T-helper 2 cell treated with Interferon-gamma antibody and Interleukin-4, amounts not matched to agents 5 μg/mL and 100 μg/mL, for 36 hours (primary cell): ENCODE measurements around the gene KRT38.
"Not testable (repeated sequence)": the region's sequence is repeated elsewhere in the genome, so short reads cannot be mapped to it uniquely, and the experiment has no call there.

Source experiments
- DNase-seq: peaks from one replicate; pipeline ENCODE4 v3.0.0; 2021; ENCODE audit warnings: low spot score
- H3K27ac Mint-ChIP-seq: one replicate; pipeline ENCODE4 v1.8.0; 2021; ENCODE audit warnings: mild to moderate bottlenecking, mixed read lengths
- H3K27me3 Mint-ChIP-seq: one replicate; pipeline ENCODE4 v1.8.0; 2021; ENCODE audit warnings: low read depth, mixed read lengths
- H3K36me3 Mint-ChIP-seq: one replicate; pipeline ENCODE4 v1.8.0; 2021; ENCODE audit warnings: low read depth, mixed read lengths
- H3K4me1 Mint-ChIP-seq: one replicate; pipeline ENCODE4 v1.8.0; 2021; ENCODE audit warnings: low read depth, mixed read lengths
- H3K4me3 Mint-ChIP-seq: one replicate; pipeline ENCODE4 v1.8.0; 2022; ENCODE audit warnings: mild to moderate bottlenecking, moderate library complexity, mixed read lengths
- H3K9me3 Mint-ChIP-seq: one replicate; pipeline ENCODE4 v1.8.0; 2021; ENCODE audit warnings: mixed read lengths

KRT38 gene

DNA sequence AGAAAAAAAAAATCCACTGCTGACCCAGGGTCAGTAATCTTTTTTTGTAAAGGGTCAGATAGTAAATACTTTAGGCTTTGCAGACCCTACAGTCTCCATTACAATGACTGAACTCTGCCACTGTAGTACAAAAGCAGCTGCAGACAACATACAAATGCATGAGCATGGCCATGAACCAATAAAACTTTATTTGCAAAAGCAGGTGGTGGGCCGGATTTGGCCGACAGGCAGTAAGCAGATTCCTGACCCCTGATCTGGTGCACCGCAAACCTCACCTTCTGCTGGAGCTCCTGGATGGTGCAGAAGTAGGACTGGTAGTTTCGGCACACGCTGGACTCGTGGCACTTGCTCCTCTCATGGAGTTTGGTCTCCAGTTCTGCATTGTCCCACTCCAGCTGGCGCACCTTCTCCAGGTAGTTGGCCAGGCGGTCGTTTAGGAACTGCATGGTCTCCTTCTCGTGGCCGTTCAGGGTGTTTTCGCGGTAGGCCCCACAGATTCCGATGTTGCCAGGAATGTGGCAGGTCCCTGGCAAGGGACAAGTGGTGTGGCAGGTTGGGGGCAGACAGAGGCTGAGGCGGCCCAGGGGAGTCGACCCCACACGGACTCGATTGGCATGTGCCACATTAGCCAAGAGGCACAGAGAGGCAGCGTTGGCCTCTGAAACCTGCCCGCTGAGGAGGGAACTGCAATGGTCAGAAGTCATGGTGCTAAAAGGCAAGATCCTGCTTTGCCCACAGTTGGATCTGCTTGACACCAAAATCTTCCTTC, 29.5 kb downstream of the KRT38 start:
- Mint-ChIP-seq H3K9me3 (no peaks in the 10 kb centered on the region), H3K27me3 (peaks cover 5% of the 10 kb centered on the region), H3K36me3 (no peaks in the 10 kb centered on the region), H3K4me1 (peaks cover 3% of the 10 kb centered on the region), H3K4me3 (no peak overlapping the region), H3K27ac (no peak overlapping the region)
- no peak for DNase-seq

DNA sequence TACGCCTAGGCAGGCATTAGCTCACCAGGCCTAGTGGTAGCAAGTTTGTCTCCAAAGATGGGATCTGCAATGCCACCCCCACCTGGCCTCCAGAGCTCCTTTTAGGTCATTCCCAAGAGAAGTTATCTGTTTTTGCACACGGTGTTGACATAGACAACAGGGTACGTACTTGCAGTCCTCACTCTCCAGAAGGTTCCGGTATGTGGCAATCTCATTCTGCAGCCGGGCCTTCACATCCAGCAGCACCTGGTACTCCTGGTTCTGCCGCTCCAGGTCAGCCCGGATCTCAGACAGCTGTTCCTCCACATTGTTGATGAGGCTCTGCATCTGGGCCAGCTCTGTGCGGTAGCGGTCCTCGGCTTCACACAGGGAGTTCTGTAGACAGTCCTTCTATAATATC, 33.6 kb downstream of the KRT38 start:
- Mint-ChIP-seq H3K27me3 (no peaks in the 10 kb centered on the region), H3K27ac (no peak overlapping the region), H3K4me3 (no peak overlapping the region), H3K4me1 (peaks cover 20% of the 10 kb centered on the region), H3K9me3 (no peaks in the 10 kb centered on the region), H3K36me3 (no peaks in the 10 kb centered on the region)
- DNase-seq = no peak

DNA sequence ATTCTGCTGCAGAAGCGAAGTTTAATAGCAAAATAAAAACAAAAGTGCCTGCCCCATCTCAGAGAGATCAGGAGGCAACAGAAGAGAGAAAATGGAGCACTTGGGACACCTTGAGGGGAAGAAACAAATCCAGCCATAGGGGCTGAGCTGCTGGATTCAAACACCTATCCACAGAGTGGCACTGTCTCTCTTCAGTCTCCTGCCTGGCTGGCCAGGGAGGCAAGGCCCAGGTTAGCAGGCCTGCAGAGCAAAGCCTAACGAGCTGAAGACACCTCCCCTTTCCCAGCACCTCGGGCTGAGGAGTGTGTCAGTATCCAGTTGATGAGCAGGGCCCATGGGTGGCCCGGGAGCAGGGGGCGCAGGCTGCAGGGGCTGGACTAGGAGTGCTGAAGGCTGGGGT, 34.6 kb downstream of the KRT38 start:
- Mint-ChIP-seq H3K4me3 (no peak overlapping the region), H3K36me3 (no peaks in the 10 kb centered on the region), H3K9me3 (no peaks in the 10 kb centered on the region), H3K27me3 (no peaks in the 10 kb centered on the region), H3K27ac (no peak overlapping the region), H3K4me1 (peaks cover 20% of the 10 kb centered on the region)
- no peak for DNase-seq

DNA sequence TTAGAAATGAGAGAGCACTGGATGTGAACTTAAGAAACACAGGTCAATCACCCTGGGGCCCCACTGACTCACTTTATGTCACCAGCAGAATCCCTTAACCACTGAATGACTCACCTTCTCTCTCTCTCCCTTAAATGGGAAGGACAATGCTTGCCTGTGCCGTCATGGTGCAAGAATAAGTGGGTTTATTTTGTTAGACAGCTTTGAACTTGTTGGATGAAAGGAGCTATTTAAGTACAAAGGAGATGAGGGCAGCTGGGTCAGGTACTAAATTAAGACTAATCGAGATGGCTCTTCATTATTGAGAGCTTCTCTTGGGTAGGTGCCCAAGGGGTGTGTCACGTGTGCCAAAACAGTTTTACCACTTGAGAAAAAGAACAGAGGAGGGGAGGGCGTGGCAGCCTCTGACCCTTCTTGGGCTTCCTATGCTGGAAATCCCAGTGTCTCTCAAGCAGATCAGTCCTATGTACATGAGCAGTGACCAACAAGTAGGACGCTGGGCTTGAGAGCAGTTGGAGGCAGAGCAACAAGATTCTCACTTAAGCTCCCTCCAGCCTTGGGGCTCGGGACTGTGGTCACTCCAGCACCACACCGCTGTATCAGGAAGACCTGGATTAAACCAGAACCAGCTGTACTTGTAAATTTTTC, 36.6 kb downstream of the KRT38 start:
- Mint-ChIP-seq H3K27me3 (peaks cover 4% of the 10 kb centered on the region), H3K4me1 (peaks cover 20% of the 10 kb centered on the region), H3K36me3 (no peaks in the 10 kb centered on the region), H3K9me3 (no peaks in the 10 kb centered on the region), H3K4me3 (peak overlapping the region; percentile 17), H3K27ac (peak overlapping the region; percentile 22)
- DNase-seq = peak; percentile 66

DNA sequence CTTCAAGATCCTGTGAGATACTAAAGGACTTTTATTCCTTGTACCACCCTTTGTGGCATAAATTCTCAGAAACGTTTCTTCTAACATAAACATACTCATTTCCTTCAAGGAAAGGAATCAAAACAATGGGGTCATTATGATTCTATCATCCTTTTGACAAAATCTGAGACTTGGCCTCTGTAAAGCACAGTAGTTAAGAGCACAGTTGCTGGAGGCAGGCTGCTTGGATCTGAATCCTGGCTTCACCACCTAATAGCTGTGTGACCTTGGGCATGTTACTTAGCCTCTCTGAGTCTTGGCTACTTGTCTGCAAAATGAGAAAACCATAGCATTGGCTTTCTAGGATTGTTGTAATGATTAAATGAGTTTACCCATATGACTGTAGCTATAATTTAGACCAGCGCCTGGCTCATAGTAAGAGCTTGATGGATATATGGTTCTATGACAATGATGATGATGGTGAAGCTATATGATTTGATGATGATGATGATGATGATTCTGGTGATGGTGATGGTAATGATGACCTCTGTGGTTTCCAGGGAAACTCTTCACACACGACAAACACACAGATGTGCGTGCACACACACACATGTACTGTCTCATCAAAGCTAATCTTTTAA, 37.3 kb downstream of the KRT38 start:
- Mint-ChIP-seq H3K9me3 (no peaks in the 10 kb centered on the region), H3K4me1 (peaks cover 17% of the 10 kb centered on the region), H3K27ac (peak overlapping the region; percentile 22), H3K36me3 (no peaks in the 10 kb centered on the region), H3K27me3 (peaks cover 4% of the 10 kb centered on the region), H3K4me3 (peak overlapping the region; percentile 14)
- no peak for DNase-seq

DNA sequence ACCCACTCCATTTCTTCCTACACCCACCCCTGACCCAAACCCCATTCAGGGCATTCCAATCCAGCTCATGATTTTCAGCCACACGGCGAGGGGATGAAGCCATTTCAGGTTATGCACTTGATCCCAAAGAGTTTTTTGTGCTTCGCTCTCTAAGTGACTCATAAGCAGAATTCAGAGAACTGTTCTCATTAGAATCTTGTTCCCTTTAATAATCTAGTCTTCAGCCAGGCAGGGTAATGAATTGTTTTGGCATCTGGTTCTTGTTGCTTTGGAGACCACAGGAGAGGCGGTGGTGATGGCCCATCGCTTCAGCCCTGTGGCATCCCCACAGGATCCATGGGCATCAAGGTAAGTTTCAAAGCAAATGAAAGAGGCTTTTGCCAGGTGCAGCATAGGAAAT, 38.6 kb downstream of the KRT38 start:
- Mint-ChIP-seq H3K36me3 (no peaks in the 10 kb centered on the region), H3K4me1 (peaks cover 17% of the 10 kb centered on the region), H3K4me3 (no peak overlapping the region), H3K27me3 (peaks cover 4% of the 10 kb centered on the region), H3K9me3 (no peaks in the 10 kb centered on the region), H3K27ac (peak overlapping the region; percentile 1)
- no peak for DNase-seq

DNA sequence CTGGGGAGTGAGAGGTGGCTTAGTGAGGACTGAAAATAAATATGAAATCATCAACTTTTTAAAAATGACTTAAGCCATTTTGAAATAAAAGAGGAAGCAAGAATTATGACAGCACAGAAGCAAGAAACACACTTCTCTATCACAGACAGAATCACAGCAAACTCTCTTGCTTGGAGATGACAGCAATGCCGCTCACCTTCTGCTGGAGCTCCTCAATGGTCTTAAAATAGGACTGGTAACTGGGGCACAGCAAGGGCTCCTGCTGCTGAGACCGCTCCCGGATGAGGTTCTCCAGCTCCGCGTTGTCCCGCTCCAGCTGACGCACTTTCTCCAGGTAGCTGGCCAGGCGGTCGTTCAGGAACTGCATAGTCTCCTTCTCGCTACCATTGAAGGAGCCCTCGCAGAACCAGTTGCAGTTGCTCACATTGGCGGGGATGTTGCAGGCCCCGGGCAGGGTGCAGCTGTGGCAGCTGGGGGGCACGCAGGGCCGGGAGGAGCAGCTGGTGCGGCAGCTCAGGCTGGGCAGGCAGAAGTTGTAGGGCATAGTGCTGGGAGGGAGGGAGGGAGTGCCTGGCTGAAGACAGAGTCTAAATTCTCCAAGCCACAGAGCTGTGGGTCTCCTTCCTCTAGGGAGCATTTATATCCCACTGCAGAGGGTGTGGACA, 43.7 kb downstream of the KRT38 start, which contains the start of gene KRT31:
Gene KRT31, minus strand, starts transcription at position 613 of the 665 bp plus-strand sequence. Its CDS starts 69 bp downstream, at position 544.
- Mint-ChIP-seq H3K9me3 (no peaks in the 10 kb centered on the region), H3K27ac (no peak within 1 kb of the TSS), H3K36me3 (no peaks in the 10 kb centered on the region), H3K4me3 (no peak within 1 kb of the TSS), H3K4me1 (no peaks in the 10 kb centered on the region), H3K27me3 (peaks cover 4% of the 10 kb centered on the region)
- no peak for DNase-seq

DNA sequence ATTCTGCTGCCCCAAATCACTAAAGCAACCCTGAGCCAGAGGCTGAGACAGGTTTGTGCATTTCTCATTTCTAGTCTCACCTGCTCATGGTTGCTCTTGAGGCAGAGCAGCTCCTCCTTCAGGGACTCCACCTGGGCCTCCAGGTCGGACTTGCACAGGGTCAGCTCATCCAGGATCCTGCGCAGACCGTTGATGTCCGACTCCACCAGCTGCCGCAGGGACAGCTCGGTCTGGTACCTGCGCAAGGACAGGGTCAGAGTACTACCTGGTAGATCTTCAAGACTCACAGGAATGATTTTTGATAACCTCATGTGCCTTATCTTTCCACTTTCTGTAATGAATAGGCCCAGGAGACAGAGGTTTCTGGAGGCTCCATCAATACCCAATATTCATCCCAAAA, 44.4 kb downstream of the KRT38 start:
- Mint-ChIP-seq H3K4me1 (no peaks in the 10 kb centered on the region), H3K9me3 (no peaks in the 10 kb centered on the region), H3K4me3 (no peak overlapping the region), H3K36me3 (no peaks in the 10 kb centered on the region), H3K27me3 (peaks cover 4% of the 10 kb centered on the region), H3K27ac (no peak overlapping the region)
- DNase-seq = no peak

DNA sequence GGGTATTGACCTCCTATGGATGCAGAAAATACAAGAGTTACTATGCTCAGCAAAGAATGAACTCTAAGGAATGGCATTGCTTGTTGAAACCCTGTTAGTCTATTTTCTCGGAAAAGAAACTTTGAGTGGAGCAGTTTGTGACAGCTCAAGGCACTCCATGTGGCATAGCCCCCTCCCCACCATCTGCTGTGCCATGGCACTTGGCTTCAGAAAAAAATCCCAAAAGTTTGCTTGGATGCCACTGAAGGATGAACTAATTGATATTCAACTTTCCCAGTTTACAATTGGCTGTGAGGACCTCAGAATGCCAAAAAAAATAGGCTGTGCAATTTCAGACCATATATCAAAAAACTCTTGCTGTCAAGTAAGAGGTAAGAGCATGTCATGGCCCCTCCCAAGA, 45.2 kb downstream of the KRT38 start:
- Mint-ChIP-seq H3K4me1 (no peaks in the 10 kb centered on the region), H3K27me3 (no peaks in the 10 kb centered on the region), H3K4me3 (no peak overlapping the region), H3K9me3 (no peaks in the 10 kb centered on the region), H3K36me3 (no peaks in the 10 kb centered on the region), H3K27ac (no peak overlapping the region)
- DNase-seq = no peak

DNA sequence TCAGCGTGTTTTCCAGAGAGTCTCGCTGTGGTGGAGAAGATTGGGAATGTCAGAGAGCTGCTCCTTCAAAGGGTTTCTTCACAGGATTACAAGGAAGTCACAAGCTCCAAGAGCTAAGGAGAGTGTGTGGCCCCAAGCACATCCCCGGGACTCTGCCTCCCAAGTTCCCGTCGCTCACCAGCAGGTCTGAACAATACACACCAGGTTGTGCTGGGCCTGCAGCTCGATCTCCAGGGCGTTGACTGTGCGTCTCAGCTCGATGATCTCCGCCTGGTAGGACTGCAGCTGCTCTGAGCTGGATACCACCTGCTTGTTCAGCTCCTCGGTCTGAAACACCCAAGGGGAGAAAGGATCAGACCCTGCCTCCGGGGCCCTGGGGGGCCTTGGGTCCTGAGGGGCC, 45.7 kb downstream of the KRT38 start:
- H3K36me3 Mint-ChIP-seq, H3K27ac Mint-ChIP-seq, H3K4me1 Mint-ChIP-seq, H3K4me3 Mint-ChIP-seq, H3K9me3 Mint-ChIP-seq, H3K27me3 Mint-ChIP-seq, DNase-seq: not testable (repeated sequence)

DNA sequence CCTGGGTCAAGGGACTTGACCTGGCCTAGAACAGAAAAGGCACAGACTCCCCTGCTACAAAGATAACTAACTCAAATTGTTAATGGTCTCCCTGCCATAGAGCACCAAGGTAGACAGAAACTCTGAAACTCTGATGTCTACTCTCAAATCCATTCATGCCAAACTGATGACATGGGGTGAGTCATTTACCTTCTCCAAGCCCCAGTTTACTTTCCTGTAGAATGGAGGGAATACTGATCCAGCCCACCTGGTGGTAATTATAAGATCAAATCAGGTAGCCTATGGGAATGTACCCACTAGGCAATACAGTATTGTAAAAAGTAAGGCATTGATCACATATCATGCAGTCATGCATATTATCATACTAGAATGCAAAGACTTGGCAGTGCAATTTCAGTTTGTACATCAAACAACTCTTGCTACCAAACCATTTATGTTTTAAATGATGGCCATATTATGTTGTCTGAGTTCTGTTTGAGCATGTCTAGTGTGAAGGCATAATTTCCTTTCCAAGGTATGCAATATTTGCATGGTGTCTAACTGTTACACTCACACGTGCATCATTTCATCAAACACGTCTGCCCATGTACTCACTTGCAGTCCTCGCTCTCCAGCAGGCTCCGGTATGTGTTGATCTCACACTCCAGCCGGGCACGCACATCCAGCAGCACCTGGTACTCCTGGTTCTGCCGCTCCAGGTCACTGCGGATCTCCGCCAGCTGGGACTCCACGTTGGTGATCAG, 46.4 kb downstream of the KRT38 start:
- Mint-ChIP-seq H3K4me1 (no peaks in the 10 kb centered on the region), H3K27ac (no peak overlapping the region), H3K4me3 (no peak overlapping the region), H3K27me3 (no peaks in the 10 kb centered on the region), H3K36me3 (no peaks in the 10 kb centered on the region), H3K9me3 (no peaks in the 10 kb centered on the region)
- no peak for DNase-seq

DNA sequence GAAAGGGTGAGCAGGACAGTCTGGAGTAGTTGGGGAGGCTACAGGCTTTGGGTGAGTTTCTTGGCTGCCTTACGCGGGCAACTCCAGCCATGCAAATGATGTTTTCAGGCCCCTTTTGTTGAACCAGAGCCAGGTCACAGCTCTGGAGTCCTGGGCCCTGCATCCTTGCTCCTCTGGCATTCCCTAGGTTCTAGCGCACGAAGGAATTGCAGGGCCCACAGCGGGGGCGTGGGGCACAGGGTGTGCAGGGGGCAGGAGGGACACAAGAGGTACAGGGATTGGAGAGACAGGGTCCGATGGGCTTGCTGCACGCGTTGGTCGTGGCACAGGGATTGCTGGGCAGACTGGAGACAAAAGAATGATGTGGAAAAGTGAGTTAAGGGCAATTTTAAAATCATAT, 47.0 kb downstream of the KRT38 start:
- no peak overlapping the region for H3K4me3 Mint-ChIP-seq
- H3K27ac Mint-ChIP-seq = no peak overlapping the region
- peaks cover 4% of the 10 kb centered on the region for H3K9me3 Mint-ChIP-seq
- no peaks in the 10 kb centered on the region for H3K27me3 Mint-ChIP-seq
- no peaks in the 10 kb centered on the region for H3K36me3 Mint-ChIP-seq
- H3K4me1 Mint-ChIP-seq = no peaks in the 10 kb centered on the region
- no peak for DNase-seq

DNA sequence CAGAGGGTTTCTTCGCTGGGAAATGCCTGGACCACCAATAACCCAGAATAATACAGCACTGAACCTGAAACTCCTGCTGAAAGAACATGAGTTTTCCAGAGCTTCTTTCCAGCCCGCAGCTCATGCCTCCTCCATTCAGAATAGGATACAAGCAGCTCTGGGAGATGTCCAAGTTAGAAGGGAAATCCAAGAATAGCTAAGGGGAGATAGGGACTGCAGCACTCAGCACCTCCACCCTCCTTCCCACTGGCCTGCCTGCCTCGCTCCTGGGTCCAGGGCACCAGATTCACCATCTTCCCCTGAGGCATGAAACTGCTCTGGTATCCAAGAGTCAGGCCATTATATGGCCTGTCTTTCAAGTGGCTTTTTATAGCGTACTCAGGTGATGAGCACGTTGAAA, 47.5 kb downstream of the KRT38 start:
- no peak overlapping the region for H3K27ac Mint-ChIP-seq
- no peaks in the 10 kb centered on the region for H3K4me1 Mint-ChIP-seq
- no peak for DNase-seq

More for the DNA sequence above, 47.5 kb downstream of the KRT38 start:
- peaks cover 4% of the 10 kb centered on the region for H3K9me3 Mint-ChIP-seq
- H3K27me3 Mint-ChIP-seq = no peaks in the 10 kb centered on the region
- H3K4me3 Mint-ChIP-seq = no peak overlapping the region
- H3K36me3 Mint-ChIP-seq = no peaks in the 10 kb centered on the region
